ENCODE results near the gene NUAK1.

- no peak for TF ChIP-seq CTCF (conservative IDR thresholded peaks at IDR 0.05)
- no peak for TF ChIP-seq EZH2 (IDR thresholded peaks at IDR 0.05; ENCODE audit: low read depth)
These were observed 1.7 kb upstream of the NUAK1 start for GRCh38 chr12:106140223-106140986.
